PFSK-1 (cell line): ENCODE data around the gene FAM53B.

Source experiments
- POLR2AphosphoS5 ChIP-seq: IDR thresholded peaks from 2 replicates; pipeline ENCODE4 v1.6.1; 2012; ENCODE audit warnings: low read depth, mild to moderate bottlenecking, control low read depth, low read length, moderate library complexity
- REST ChIP-seq, 2 experiments: IDR thresholded peaks; 2 replicates each; pipeline versions ENCODE4 v1.6.1 to v1.8.0; 2011 to 2012; ENCODE audit warnings: low read depth in 2 of 2, low read length in 2 of 2, control low read depth in 1 of 2, inconsistent platforms in 1 of 2, mild to moderate bottlenecking in 1 of 2, moderate library complexity in 1 of 2; ENCODE audit not compliant: insufficient read depth in 1 of 2
- TAF1 ChIP-seq: IDR thresholded peaks from 2 replicates; pipeline ENCODE4 v1.6.1; 2012; ENCODE audit warnings: low read length, control low read depth, borderline replicate concordance; ENCODE audit not compliant: insufficient read depth

DNA sequence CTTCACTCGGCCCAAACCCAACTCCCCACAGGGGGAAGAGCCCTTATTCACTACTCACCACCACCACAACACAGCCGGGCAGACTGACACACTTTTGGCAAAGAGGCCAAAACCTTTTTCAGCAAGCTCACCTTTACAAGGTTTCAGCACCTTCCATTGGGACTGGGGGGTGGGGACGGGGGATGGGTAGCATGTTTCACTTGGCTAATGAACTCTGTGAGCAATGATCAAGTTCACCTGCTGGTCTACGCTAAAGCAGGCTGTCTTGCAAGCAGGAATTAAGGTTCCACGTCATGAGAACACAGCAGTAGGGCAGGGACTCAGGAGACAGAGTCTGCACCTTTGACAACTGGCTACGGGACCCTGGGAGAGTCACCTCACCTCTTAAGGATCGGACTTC is 7.0 kb downstream of the FAM53B start:
- TF ChIP-seq REST (IDR thresholded peaks at IDR 0.05; ENCODE audit: insufficient read depth in 1 of 2, low read depth in 2 of 2, low read length in 2 of 2) (no peak), POLR2AphosphoS5 (no peak), TAF1 (no peak)
